ENCODE results near the gene GALNT6. TPM values are rescaled to one million over a fixed set of nuclear protein-coding genes. Genes with fewer than 3 reads are reported as not detected.

Gene GALNT6
- total and polyA plus RNA-seq, 2 donors (not counting 3 experiments of a cell fraction or from before 2014, with no cell fraction given) = 18.7 to 39.2 TPM

- H3K79me2 ChIP-seq (ENCODE audit: control insufficient read depth, insufficient read depth, low read length) = no peaks in the 10 kb centered on the region
- ChIA-PET CTCF (interaction anchor here (1.0 to 2.2 kb wide), 7 partner anchors 19 to 505 kb away, joined by 3 to 15 read pairs (median 9); partner anchors contain the start of genes GALNT6 and POU6F1), POLR2A (interaction anchor here (1.6 kb wide), 1 partner anchor 21 kb away, joined by 7 read pairs; the partner anchor contains the start of gene GALNT6)
- H4K20me1 ChIP-seq (replicated peaks; ENCODE audit: control insufficient read depth, extremely low read depth, insufficient read depth, low read length) = no peaks in the 10 kb centered on the region
- TF ChIP-seq POLR2A (IDR thresholded peaks at IDR 0.05; ENCODE audit: low read depth, low read length) (no peak), MYC (IDR thresholded peaks at IDR 0.05; ENCODE audit: low read depth, low read length) (no peak), POLR2AphosphoS5 (IDR thresholded peaks at IDR 0.05; ENCODE audit: insufficient read depth, low read depth, low read length) (no peak), FOS (IDR thresholded peaks at IDR 0.05; ENCODE audit: borderline replicate concordance, insufficient read depth, low read length) (no peak), EZH2 (IDR thresholded peaks at IDR 0.05; ENCODE audit: borderline replicate concordance, low read depth, low read length, severe bottlenecking) (no peak), MAX (IDR thresholded peaks at IDR 0.05; ENCODE audit: insufficient read depth, insufficient read length) (no peak), GATA2 (IDR thresholded peaks at IDR 0.05; ENCODE audit: insufficient read depth, insufficient read length, low read depth, low read length) (no peak), JUN (IDR thresholded peaks at IDR 0.05; ENCODE audit: borderline replicate concordance, insufficient read depth, insufficient read length, low read depth) (no peak), CTCF (IDR thresholded peaks at IDR 0.05; ENCODE audit: extremely low read depth in 1 of 2, insufficient read depth in 1 of 2, low read depth in 1 of 2, low read length in 2 of 2) (no peak)
- no peak overlapping the region for H3K4me3 ChIP-seq (replicated peaks in 1 of 3; ENCODE audit: insufficient read depth in 1 of 3, low read depth in 1 of 3, low read length in 3 of 3)
- no peak overlapping the region for H3K9ac ChIP-seq (replicated peaks; ENCODE audit: extremely low read depth, insufficient read depth, low read length)
- no peaks in the 10 kb centered on the region for H3K9me1 ChIP-seq (replicated peaks; ENCODE audit: control insufficient read depth, extremely low read depth, insufficient read depth, low read length)
- H3K27ac ChIP-seq (ENCODE audit: insufficient read depth, low read depth, low read length) = peak overlapping the region; percentile 25
- intact Hi-C loops (cut with micrococcal nuclease) (loop anchor here (1.0 kb wide), 1 partner anchor 21 kb away; the partner anchor contains the start of gene GALNT6), dilution Hi-C loops (cut with MboI; ENCODE audit: extremely low pct_ligation_motif_present, low sequenced_read_pairs) (no loop called here)
- H3K4me1 ChIP-seq (ENCODE audit: control insufficient read depth, extremely low read depth, insufficient read depth, low read length) = peaks cover 54% of the 10 kb centered on the region
- no peaks in the 10 kb centered on the region for H3K36me3 ChIP-seq (ENCODE audit: control insufficient read depth in 2 of 2, extremely low read depth in 1 of 2, insufficient read depth in 2 of 2, low read length in 2 of 2)
- DNase-seq (ENCODE audit: low read depth, low spot score) (no peak), FAIRE-seq (no peak)
- H3K4me2 ChIP-seq (ENCODE audit: insufficient read depth, low read length) = no peak overlapping the region
- no peaks in the 10 kb centered on the region for H3K27me3 ChIP-seq (ENCODE audit: control insufficient read depth in 2 of 2, insufficient read depth in 2 of 2, low read length in 2 of 2)
- no TSS peak for BruUV-seq (replicated peaks)
- H3K9me3 ChIP-seq (replicated peaks; ENCODE audit: control insufficient read depth, insufficient read depth, low read length) = no peaks in the 10 kb centered on the region
- no peak overlapping the region for H2AFZ ChIP-seq (ENCODE audit: low read depth, low read length)
Measured at GRCh38 chr12:51370667-51371066, 20.5 kb downstream of the GALNT6 start.
